ENCODE data around the gene PSTPIP1. TPM values are rescaled to one million over a fixed set of nuclear protein-coding genes. Genes with fewer than 3 reads are reported as not detected.

PSTPIP1 gene
- total and polyA plus RNA-seq, 4 donors, result 12.4 to 39.6 (median 20.6) TPM

- Histone ChIP-seq H3K27me3 (ENCODE audit: control insufficient read depth in 3 of 3, insufficient read depth in 3 of 3, low read length in 2 of 3) (no peaks in the 10 kb centered on the region), H3K4me1 (ENCODE audit: control insufficient read depth in 5 of 5, insufficient read depth in 5 of 5, low read length in 5 of 5) (peaks cover 0 to 14% (median 5%) of the 10 kb centered on the region in 5 donors), H3K9ac (ENCODE audit: insufficient read depth in 1 of 2, low read length in 2 of 2) (no peak overlapping the region), H3K27ac (ENCODE audit: low read depth in 1 of 2, low read length in 1 of 2) (no peak overlapping the region), H3K9me3 (ENCODE audit: control insufficient read depth in 4 of 4, insufficient read depth in 3 of 4, low read length in 3 of 4) (no peaks in the 10 kb centered on the region), H3K36me3 (ENCODE audit: control insufficient read depth in 4 of 4, insufficient read depth in 4 of 4, low read length in 4 of 4) (peaks cover 0 to 1% (median 0%) of the 10 kb centered on the region in 4 donors), H3K4me3 (no peak overlapping the region)
- WGBS, 2 donors, result 57 to 83% methylated on average over 21 to 22 of the region's 22 CpGs
- ATAC-seq (ENCODE audit: insufficient read depth, low FRiP score) (no peak), DNase-seq (no peak)
- no peak for TF ChIP-seq CTCF (IDR thresholded peaks at IDR 0.05; ENCODE audit: control extremely low read depth, extremely low read depth)
Measured at GRCh38 chr15:77028451-77029165, 33.7 kb downstream of the PSTPIP1 start.

GRCh38 chr15:77029166-77030047, 34.5 kb downstream of the PSTPIP1 start:
- peaks cover 0 to 14% (median 5%) of the 10 kb centered on the region in 5 donors for H3K4me1 ChIP-seq (ENCODE audit: control insufficient read depth in 5 of 5, insufficient read depth in 5 of 5, low read length in 5 of 5)
- H3K27ac ChIP-seq (ENCODE audit: low read depth in 1 of 2, low read length in 1 of 2), result no peak overlapping the region
- peaks cover 0 to 1% (median 0%) of the 10 kb centered on the region in 4 donors for H3K36me3 ChIP-seq (ENCODE audit: control insufficient read depth in 4 of 4, insufficient read depth in 4 of 4, low read length in 4 of 4)
- 86 to 87% methylated on average over 21 of the region's 21 CpGs for WGBS, 2 donors
- ATAC-seq (ENCODE audit: insufficient read depth, low FRiP score) (no peak), DNase-seq (no peak)
- H3K9ac ChIP-seq (ENCODE audit: insufficient read depth in 1 of 2, low read length in 2 of 2), result no peak overlapping the region
- no peak overlapping the region for H3K4me3 ChIP-seq
- H3K9me3 ChIP-seq (ENCODE audit: control insufficient read depth in 4 of 4, insufficient read depth in 3 of 4, low read length in 3 of 4), result no peaks in the 10 kb centered on the region
- TF ChIP-seq CTCF (IDR thresholded peaks at IDR 0.05; ENCODE audit: control extremely low read depth, extremely low read depth), result no peak
- no peaks in the 10 kb centered on the region for H3K27me3 ChIP-seq (ENCODE audit: control insufficient read depth in 3 of 3, insufficient read depth in 3 of 3, low read length in 2 of 3)

- Histone ChIP-seq H3K4me1 (ENCODE audit: control insufficient read depth in 5 of 5, insufficient read depth in 5 of 5, low read length in 5 of 5) (peaks cover 0 to 14% (median 5%) of the 10 kb centered on the region in 5 donors), H3K4me3 (no peak overlapping the region), H3K27ac (ENCODE audit: low read depth in 1 of 2, low read length in 1 of 2) (no peak overlapping the region), H3K9me3 (ENCODE audit: control insufficient read depth in 4 of 4, insufficient read depth in 3 of 4, low read length in 3 of 4) (no peaks in the 10 kb centered on the region), H3K36me3 (ENCODE audit: control insufficient read depth in 4 of 4, insufficient read depth in 4 of 4, low read length in 4 of 4) (peaks cover 0 to 1% (median 0%) of the 10 kb centered on the region in 4 donors), H3K9ac (ENCODE audit: insufficient read depth in 1 of 2, low read length in 2 of 2) (no peak overlapping the region), H3K27me3 (ENCODE audit: control insufficient read depth in 3 of 3, insufficient read depth in 3 of 3, low read length in 2 of 3) (no peaks in the 10 kb centered on the region)
- no peak for TF ChIP-seq CTCF (IDR thresholded peaks at IDR 0.05; ENCODE audit: control extremely low read depth, extremely low read depth)
- WGBS, 2 donors, result 81 to 82% methylated on average over 22 of the region's 22 CpGs
- DNase-seq, result peak in 1 of 3 donors; percentile 18
- no peak for ATAC-seq (ENCODE audit: insufficient read depth, low FRiP score)
Measured at GRCh38 chr15:77030048-77030927, 35.4 kb downstream of the PSTPIP1 start.
